Heart left ventricle (tissue), 16 donors: ENCODE data around the gene KLF2. TPM values are rescaled to one million over a fixed set of nuclear protein-coding genes. Genes with fewer than 3 reads are reported as not detected.

Experiments used
- ATAC-seq, 4 donors: fragments of 200-7000 bp; cut with Tn5 transposase; one replicate each; pipeline ENCODE4 v1.9.1; 2020 to 2022; ENCODE audit warnings: moderate library complexity in 4 of 4, mild to moderate bottlenecking in 3 of 4, moderate number of reproducible peaks in 1 of 4
- DNase-seq, 5 donors: peaks; one replicate each; pipeline ENCODE4 v3.0.0-alpha.2; 2020
- H3K27ac ChIP-seq, 12 donors: fragments of 200-600 bp; sonication (generic) in 4 of 12; one replicate each; pipeline versions ENCODE4 v1.5.0 to v1.8.0; 2016 to 2022; ENCODE audit warnings: mild to moderate bottlenecking in 2 of 12
- H3K27me3 ChIP-seq, 9 donors: fragments of 200-600 bp; sonication (generic) in 2 of 9; one replicate each; pipeline versions ENCODE4 v1.5.1 to v1.8.0; 2016 to 2022; ENCODE audit warnings: mild to moderate bottlenecking in 3 of 9
- H3K36me3 ChIP-seq, 9 donors: fragments of 200-600 bp; sonication (generic) in 2 of 9; one replicate each; pipeline versions ENCODE4 v1.5.0 to v1.8.0; 2018 to 2022; ENCODE audit warnings: mild to moderate bottlenecking in 2 of 9
- H3K4me1 ChIP-seq, 12 donors: fragments of 200-600 bp; sonication (generic) in 4 of 12; one replicate each; pipeline versions ENCODE4 v1.5.0 to v1.8.0; 2016 to 2022; ENCODE audit warnings: mild to moderate bottlenecking in 3 of 12
- H3K4me3 ChIP-seq, 12 donors: fragments of 200-600 bp; sonication (generic) in 4 of 12; one replicate each; pipeline versions ENCODE4 v1.5.0 to v1.8.0; 2017 to 2022; ENCODE audit warnings: mild to moderate bottlenecking in 9 of 12, moderate library complexity in 4 of 12
- H3K9me3 ChIP-seq, 12 donors: fragments of 200-600 bp; sonication (generic) in 4 of 12; one replicate each; pipeline versions ENCODE4 v1.5.0 to v1.8.0; 2016 to 2022; ENCODE audit warnings: mild to moderate bottlenecking in 1 of 12
- CTCF ChIP-seq, 12 donors: fragments of 200-600 bp; sonication (generic) in 4 of 12; IDR thresholded peaks; one replicate each; pipeline versions ENCODE4 v1.5.0 to v1.8.0; 2018 to 2022; ENCODE audit warnings: antibody characterized with exemption in 12 of 12, mild to moderate bottlenecking in 5 of 12
- POLR2A ChIP-seq, 2 donors: fragments of 450-650 bp; IDR thresholded peaks; one replicate each; pipeline ENCODE4 v1.6.1; 2017; ENCODE audit warnings: antibody characterized with exemption in 2 of 2, mild to moderate bottlenecking in 2 of 2, moderate library complexity in 2 of 2
- whole genome bisulfite sequencing, 4 donors: extraction: QIAGEN DNeasy Blood & Tissue Kit in 2 of 4; methylation state at CpG; one replicate each; pipeline versions ENCODE4 v1.1.5 to v1.1.7; 2013 to 2018; 5-methylcytosine and 5-hydroxymethylcytosine counted together
- intact Hi-C, 10 donors: fragments of 100-400 bp; cut with DNase I; formaldehyde crosslinking; loops; one replicate each; pipeline versions ENCODE4 v1.11.1 to v1.14.2; 2022
- polyA plus RNA-seq, 2 donors: library from polyadenylated mRNA; stranded (reverse); fragments of 200-250 nt; gene quantifications; one replicate each; pipeline ENCODE4 v1.2.3, GENCODE V29; 2013
- total RNA-seq, 9 donors: library from RNA; depleted of rRNA in 2 of 9; stranded (reverse); fragments of >200 nt in 2 of 9; fragmentation: NEBNext Ultra II Directional in 3 of 9; extraction: Animal tissue kit (Norgen Biotek cat#: 25700) in 3 of 9; gene quantifications; one replicate each; pipeline versions ENCODE4 v1.1.0 to v1.2.4, GENCODE V29; 2016 to 2023
- donor health status: ischemic (EF 13 %, LVEDD 7.1; RV severe dilation, severe dysfunction).
- donor health status: healthy with polysubstance abuse.
- donor health status: DM: no; HTN: yes; CAD: no.
- donor health status: DM: no; HTN: no; CAD: no.
- donor health status: ischemic (EF 25% LVEDD 6.9; RV normal size, moderate dysfunction).
- donor health status: ischemic (EF 25% LVEDD 5.7; RV mildly dilated, moderate dysfunction).
- donor health status: healthy.
- donor health status: DM: yes; HTN: yes; CAD: no.
- donor health status: ischemic (EF 35%, LVEDD 5.7; RV mildly dilated, moderate dysfunction).
- donor health status: nonischemic (EF 11% LVEDD 7.7; RV severe dilation, severe dysfunction).
- donor health status: DM: yes; HTN: yes; CAD: no.
- donor health status: PGD.
- donor health status: ischemic (EF 29% LVEDD 5.4; RV normal size, mild dysfunction).
- donor health status: nonischemic (EF 23%, LVEDD 6.1; RV moderate dilation, normal function).

The KLF2 gene
- total and polyA plus RNA-seq, 11 donors, result 14.4 to 87.2 (median 37.8) TPM

- peak overlapping the region in 2 of 12 donors; percentile 46 to 52 for H3K27ac ChIP-seq
- H3K27me3 ChIP-seq, result no peaks in the 10 kb centered on the region
- TF ChIP-seq CTCF (IDR thresholded peaks at IDR 0.05) (no peak), POLR2A (IDR thresholded peaks at IDR 0.05) (no peak)
- 51 to 72% (median 58%) methylated on average over 1 of the region's 1 CpG for WGBS, 4 donors
- H3K36me3 ChIP-seq, result no peaks in the 10 kb centered on the region
- peaks cover 10 to 59% (median 26%) of the 10 kb centered on the region in 12 donors for H3K4me1 ChIP-seq
- DNase-seq (no peak), ATAC-seq (no peak)
- intact Hi-C loops, result loop anchor here in 2 of 10 donors (5.0 kb wide), 1 partner anchor 48 kb away; no protein-coding TSS in a partner anchor
- H3K4me3 ChIP-seq, result no peak overlapping the region
- no peaks in the 10 kb centered on the region for H3K9me3 ChIP-seq
These were observed 9.8 kb downstream of the KLF2 start for GRCh38 chr19:16334411-16334810.

GRCh38 chr19:16335226-16335625 is 10.6 kb downstream of the KLF2 start:
- intact Hi-C loops, result no loop called here
- ATAC-seq (no peak), DNase-seq (no peak)
- peaks cover 10 to 59% (median 30%) of the 10 kb centered on the region in 12 donors for H3K4me1 ChIP-seq
- 95 to 97% (median 97%) methylated on average over 20 of the region's 20 CpGs for WGBS, 4 donors
- H3K9me3 ChIP-seq, result no peaks in the 10 kb centered on the region
- no peaks in the 10 kb centered on the region for H3K36me3 ChIP-seq
- no peak for TF ChIP-seq POLR2A (IDR thresholded peaks at IDR 0.05)
- no peak for TF ChIP-seq CTCF (IDR thresholded peaks at IDR 0.05)
- H3K27me3 ChIP-seq, result no peaks in the 10 kb centered on the region
- H3K27ac ChIP-seq, result peak overlapping the region in 1 of 12 donors; percentile 46
- H3K4me3 ChIP-seq, result no peak overlapping the region

GRCh38 chr19:16336571-16336970 is 11.9 kb downstream of the KLF2 start:
- intact Hi-C loops, result no loop called here
- no peak overlapping the region for H3K27ac ChIP-seq
- DNase-seq (no peak), ATAC-seq (no peak)
- H3K27me3 ChIP-seq, result no peaks in the 10 kb centered on the region
- WGBS, 4 donors, result 98 to 100% (median 98%) methylated on average over 4 of the region's 4 CpGs
- TF ChIP-seq POLR2A (IDR thresholded peaks at IDR 0.05) (no peak), CTCF (IDR thresholded peaks at IDR 0.05) (no peak)
- H3K4me3 ChIP-seq, result no peak overlapping the region
- H3K4me1 ChIP-seq, result peaks cover 10 to 62% (median 26%) of the 10 kb centered on the region in 12 donors
- no peaks in the 10 kb centered on the region for H3K9me3 ChIP-seq
- H3K36me3 ChIP-seq, result no peaks in the 10 kb centered on the region

GRCh38 chr19:16337809-16338469 is 13.3 kb downstream of the KLF2 start:
- no peak for DNase-seq
- no peak for TF ChIP-seq POLR2A (IDR thresholded peaks at IDR 0.05)
- TF ChIP-seq CTCF (IDR thresholded peaks at IDR 0.05), result no peak
- 84 to 92% (median 90%) methylated on average over 9 to 13 of the region's 13 CpGs for WGBS, 4 donors
- Histone ChIP-seq H3K4me3 (no peak overlapping the region), H3K4me1 (peaks cover 10 to 68% (median 32%) of the 10 kb centered on the region in 12 donors), H3K36me3 (no peaks in the 10 kb centered on the region), H3K9me3 (no peaks in the 10 kb centered on the region), H3K27ac (peak overlapping the region in 9 of 12 donors; percentile 52 to 97 (median 67)), H3K27me3 (no peaks in the 10 kb centered on the region)
- intact Hi-C loops, result no loop called here
- ATAC-seq, result peak in 1 of 4 donors; percentile 3
